ENCODE data around the gene COPS7A. TPM values are rescaled to one million over a fixed set of nuclear protein-coding genes. Genes with fewer than 3 reads are reported as not detected.
A peak's percentile ranks its signal among the peaks of the same experiment; 100 is the strongest.
"Not testable (repeated sequence)": the region's sequence is repeated elsewhere in the genome, so short reads cannot be mapped to it uniquely, and the experiment has no call there.

Gene COPS7A
- total RNA-seq, 2 donors from 2014 or later, result 43.3 to 69.2 TPM

- DNase-seq, result peak; percentile 77
- Histone ChIP-seq H3K27ac (ENCODE audit: low read depth, low read length) (no peak overlapping the region), H3K9ac (ENCODE audit: extremely low read depth, low read length, poor library complexity, severe bottlenecking) (no peak overlapping the region), H3K4me1 (ENCODE audit: control insufficient read depth, insufficient read depth, low read length) (no peaks in the 10 kb centered on the region), H3K27me3 (ENCODE audit: control insufficient read depth, insufficient read depth, low read length, poor library complexity, severe bottlenecking) (peaks cover 33% of the 10 kb centered on the region), H3K4me3 (ENCODE audit: low read length) (peak overlapping the region; percentile 78), H3K36me3 (ENCODE audit: control insufficient read depth, insufficient read depth, low read length) (no peaks in the 10 kb centered on the region), H3K9me3 (ENCODE audit: control insufficient read depth, low read length) (no peaks in the 10 kb centered on the region)
- Mint-ChIP-seq H3K4me3 (peak overlapping the region; percentile 62), H3K36me3 (ENCODE audit: low read depth) (no peaks in the 10 kb centered on the region), H3K27me3 (ENCODE audit: insufficient read depth) (peaks cover 86% of the 10 kb centered on the region), H3K27ac (no peak overlapping the region), H3K4me1 (peaks cover 20% of the 10 kb centered on the region), H3K9me3 (peaks cover 4% of the 10 kb centered on the region)
- WGBS, 2 experiments (ENCODE audit: insufficient coverage in 1 of 2, insufficient read length in 1 of 2), result 37 to 41% methylated on average over 8 to 13 of the region's 13 CpGs
- TF ChIP-seq CTCF (conservative IDR thresholded peaks at IDR 0.05), result no peak
Measured at GRCh38 chr12:6701078-6701768, 22.6 kb upstream of the COPS7A start.

GRCh38 chr12:6703631-6704030 lies 20.2 kb upstream of the COPS7A start:
- Mint-ChIP-seq H3K4me3 (no peak overlapping the region), H3K4me1 (peaks cover 13% of the 10 kb centered on the region), H3K27ac (no peak overlapping the region), H3K36me3 (ENCODE audit: low read depth) (no peaks in the 10 kb centered on the region), H3K27me3 (ENCODE audit: insufficient read depth) (peaks cover 67% of the 10 kb centered on the region), H3K9me3 (peaks cover 8% of the 10 kb centered on the region)
- Histone ChIP-seq H3K27ac (ENCODE audit: low read depth, low read length) (no peak overlapping the region), H3K9ac (ENCODE audit: extremely low read depth, low read length, poor library complexity, severe bottlenecking) (no peak overlapping the region), H3K27me3 (ENCODE audit: control insufficient read depth, insufficient read depth, low read length, poor library complexity, severe bottlenecking) (peaks cover 33% of the 10 kb centered on the region), H3K9me3 (ENCODE audit: control insufficient read depth, low read length) (no peaks in the 10 kb centered on the region), H3K4me1 (ENCODE audit: control insufficient read depth, insufficient read depth, low read length) (no peaks in the 10 kb centered on the region), H3K4me3 (ENCODE audit: low read length) (no peak overlapping the region), H3K36me3 (ENCODE audit: control insufficient read depth, insufficient read depth, low read length) (no peaks in the 10 kb centered on the region)
- DNase-seq, result peak; percentile 87
- 16 to 24% methylated on average over 10 of the region's 10 CpGs for WGBS, 2 experiments (ENCODE audit: insufficient coverage in 1 of 2, insufficient read length in 1 of 2)
- peak; percentile 63 for TF ChIP-seq CTCF (conservative IDR thresholded peaks at IDR 0.05)

GRCh38 chr12:6708351-6708750 lies 15.5 kb upstream of the COPS7A start:
- WGBS, 2 experiments (ENCODE audit: insufficient coverage in 1 of 2, insufficient read length in 1 of 2), result 94 to 98% methylated on average over 15 to 21 of the region's 21 CpGs

More at GRCh38 chr12:6708351-6708750, 15.5 kb upstream of the COPS7A start:
- not testable (repeated sequence) for H3K27ac ChIP-seq (ENCODE audit: low read depth, low read length); H3K4me3 ChIP-seq (ENCODE audit: low read length); H3K9me3 ChIP-seq (ENCODE audit: control insufficient read depth, low read length); H3K36me3 Mint-ChIP-seq (ENCODE audit: low read depth); H3K9ac ChIP-seq (ENCODE audit: extremely low read depth, low read length, poor library complexity, severe bottlenecking); H3K36me3 ChIP-seq (ENCODE audit: control insufficient read depth, insufficient read depth, low read length); H3K27me3 ChIP-seq (ENCODE audit: control insufficient read depth, insufficient read depth, low read length, poor library complexity, severe bottlenecking); H3K4me1 ChIP-seq (ENCODE audit: control insufficient read depth, insufficient read depth, low read length); DNase-seq; H3K4me3 Mint-ChIP-seq; H3K27ac Mint-ChIP-seq; H3K4me1 Mint-ChIP-seq
- Mint-ChIP-seq H3K9me3 (peaks cover 11% of the 10 kb centered on the region), H3K27me3 (ENCODE audit: insufficient read depth) (peaks cover 47% of the 10 kb centered on the region)
